Fibroblast of pulmonary artery (primary cell): ENCODE data around the gene DSTYK.
"Not testable (repeated sequence)": the region's sequence is repeated elsewhere in the genome, so short reads cannot be mapped to it uniquely, and the experiment has no call there.

ENCODE experiments used
- DNase-seq: peaks from one replicate; pipeline ENCODE4 v3.0.0-alpha.2; 2010; ENCODE audit warnings: low read depth
- H3K4me3 ChIP-seq: replicated peaks from 2 replicates; pipeline ENCODE4 v1.5.1; 2011; ENCODE audit warnings: low read depth, mild to moderate bottlenecking, control low read depth, low read length, moderate library complexity
- TF ChIP-seq, protein P1 (sequence below): IDR thresholded peaks from 2 replicates; pipeline ENCODE4 v1.5.1; 2011; ENCODE audit warnings: mild to moderate bottlenecking, control low read depth, low read length, inconsistent platforms; ENCODE audit errors: missing control alignments

DSTYK gene

DNA sequence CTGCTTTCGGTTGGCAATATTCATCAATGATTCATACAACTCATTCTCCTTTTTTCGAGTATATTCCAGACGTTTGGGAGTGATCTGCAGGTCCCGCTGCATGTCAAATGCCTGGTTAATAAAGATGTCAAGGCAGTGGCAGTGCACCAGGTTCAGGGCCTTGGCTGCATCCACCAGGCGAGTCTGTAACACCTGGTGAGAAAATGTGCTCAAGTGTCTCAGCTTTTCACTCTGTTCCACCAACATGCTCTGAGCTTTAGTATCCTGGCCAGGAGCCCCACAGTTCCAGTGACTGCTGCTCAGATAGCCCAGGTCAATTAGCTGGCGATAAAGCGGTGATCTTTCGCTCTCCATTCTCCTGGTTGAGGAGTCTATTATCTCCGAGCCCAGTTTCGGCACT lies 42.3 kb downstream of the DSTYK start:
- H3K4me3 ChIP-seq: no peak overlapping the region
- DNase-seq: no peak
- TF ChIP-seq, protein P1, sequence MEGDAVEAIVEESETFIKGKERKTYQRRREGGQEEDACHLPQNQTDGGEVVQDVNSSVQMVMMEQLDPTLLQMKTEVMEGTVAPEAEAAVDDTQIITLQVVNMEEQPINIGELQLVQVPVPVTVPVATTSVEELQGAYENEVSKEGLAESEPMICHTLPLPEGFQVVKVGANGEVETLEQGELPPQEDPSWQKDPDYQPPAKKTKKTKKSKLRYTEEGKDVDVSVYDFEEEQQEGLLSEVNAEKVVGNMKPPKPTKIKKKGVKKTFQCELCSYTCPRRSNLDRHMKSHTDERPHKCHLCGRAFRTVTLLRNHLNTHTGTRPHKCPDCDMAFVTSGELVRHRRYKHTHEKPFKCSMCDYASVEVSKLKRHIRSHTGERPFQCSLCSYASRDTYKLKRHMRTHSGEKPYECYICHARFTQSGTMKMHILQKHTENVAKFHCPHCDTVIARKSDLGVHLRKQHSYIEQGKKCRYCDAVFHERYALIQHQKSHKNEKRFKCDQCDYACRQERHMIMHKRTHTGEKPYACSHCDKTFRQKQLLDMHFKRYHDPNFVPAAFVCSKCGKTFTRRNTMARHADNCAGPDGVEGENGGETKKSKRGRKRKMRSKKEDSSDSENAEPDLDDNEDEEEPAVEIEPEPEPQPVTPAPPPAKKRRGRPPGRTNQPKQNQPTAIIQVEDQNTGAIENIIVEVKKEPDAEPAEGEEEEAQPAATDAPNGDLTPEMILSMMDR: no peak

DNA sequence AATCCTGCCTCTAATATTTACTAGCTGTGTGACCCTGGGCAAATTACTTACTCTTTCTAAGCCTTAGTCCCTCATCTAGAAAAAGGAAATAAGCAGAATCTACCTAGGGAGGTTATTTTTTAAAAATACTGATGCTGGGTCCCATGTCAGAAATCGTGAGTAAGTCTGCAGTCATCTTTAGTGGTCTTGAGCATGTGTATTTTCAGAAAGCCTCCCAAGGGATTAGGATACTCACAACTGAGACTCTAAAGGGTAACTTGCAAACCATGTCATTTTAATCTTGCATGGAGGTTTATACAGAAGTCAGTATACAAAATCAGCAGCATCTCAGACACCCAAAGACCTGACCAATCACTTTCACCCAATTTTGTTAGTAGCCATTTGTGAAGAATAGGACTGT lies 43.2 kb downstream of the DSTYK start:
- no peak overlapping the region for H3K4me3 ChIP-seq
- TF ChIP-seq, protein P1: no peak
- DNase-seq: no peak

DNA sequence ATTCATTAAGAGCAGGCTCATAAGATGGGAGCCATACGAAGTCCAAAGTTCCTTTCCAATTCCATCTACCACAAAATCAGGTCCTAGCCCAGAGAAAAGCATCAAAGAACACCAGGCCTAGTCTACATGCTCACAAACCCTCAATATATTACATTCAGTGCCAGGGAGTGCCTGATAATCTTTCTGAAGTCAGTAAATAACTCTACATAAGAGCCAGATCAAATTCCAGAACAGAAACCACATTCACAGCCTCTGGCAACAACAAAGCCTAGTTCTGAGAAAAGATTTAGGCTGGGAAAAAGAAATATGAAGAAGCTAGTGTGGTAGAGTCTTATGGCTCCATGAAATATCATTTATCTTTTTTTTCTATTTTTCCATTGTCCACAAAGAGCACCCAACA lies 49.2 kb downstream of the DSTYK start:
- TF ChIP-seq, protein P1: no peak
- DNase-seq: no peak
- H3K4me3 ChIP-seq: no peak overlapping the region

DNA sequence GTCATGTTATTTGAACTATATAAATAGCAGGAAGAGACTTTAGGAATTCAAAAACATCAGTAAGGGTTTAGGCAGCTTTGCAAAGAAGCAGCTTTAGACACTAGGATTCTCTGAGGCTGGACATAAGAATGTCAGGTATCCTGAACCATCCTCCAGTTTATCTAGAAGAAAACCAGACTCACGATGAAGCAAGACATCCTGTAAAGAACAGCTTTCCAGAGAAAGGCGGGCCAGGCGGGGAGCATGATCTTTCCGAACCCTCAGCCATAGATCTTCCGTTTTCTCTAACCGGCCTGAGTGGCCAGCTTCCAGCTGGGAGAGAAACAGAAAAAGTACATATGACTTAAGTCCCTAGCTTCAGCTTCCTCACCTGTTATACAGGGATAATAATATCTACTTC lies 50.4 kb downstream of the DSTYK start:
- no peak for DNase-seq
- TF ChIP-seq, protein P1: no peak

DNA sequence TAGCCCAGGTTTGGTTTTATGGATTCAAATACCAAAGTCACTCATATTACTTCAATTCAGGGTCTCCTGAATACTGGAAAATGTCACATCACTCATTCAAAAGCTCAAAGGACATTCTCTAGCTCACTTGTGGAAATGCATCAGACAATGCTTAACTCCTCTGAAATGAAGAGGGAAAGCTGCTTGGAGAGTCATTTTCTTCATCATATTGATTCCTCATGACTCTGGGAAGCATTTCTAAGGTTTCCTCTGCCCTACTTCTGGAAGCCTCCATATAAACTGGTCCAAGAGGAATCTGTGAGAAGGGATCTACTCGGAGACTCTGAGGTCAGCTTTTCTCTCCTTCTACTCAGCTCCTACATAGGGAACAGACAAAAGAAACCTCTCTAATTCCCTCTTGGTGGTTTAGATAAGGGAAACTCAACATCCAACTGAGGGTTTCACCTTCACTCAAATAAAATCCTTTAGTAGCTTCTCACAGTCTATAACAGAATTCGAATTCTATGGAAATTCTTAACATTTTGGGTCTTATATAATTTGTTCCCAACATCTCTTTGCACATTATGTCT lies 53.4 kb downstream of the DSTYK start:
- no peak overlapping the region for H3K4me3 ChIP-seq
- TF ChIP-seq, protein P1: no peak
- no peak for DNase-seq

More for the DNA sequence above, 50.4 kb downstream of the DSTYK start:
- no peak overlapping the region for H3K4me3 ChIP-seq

DNA sequence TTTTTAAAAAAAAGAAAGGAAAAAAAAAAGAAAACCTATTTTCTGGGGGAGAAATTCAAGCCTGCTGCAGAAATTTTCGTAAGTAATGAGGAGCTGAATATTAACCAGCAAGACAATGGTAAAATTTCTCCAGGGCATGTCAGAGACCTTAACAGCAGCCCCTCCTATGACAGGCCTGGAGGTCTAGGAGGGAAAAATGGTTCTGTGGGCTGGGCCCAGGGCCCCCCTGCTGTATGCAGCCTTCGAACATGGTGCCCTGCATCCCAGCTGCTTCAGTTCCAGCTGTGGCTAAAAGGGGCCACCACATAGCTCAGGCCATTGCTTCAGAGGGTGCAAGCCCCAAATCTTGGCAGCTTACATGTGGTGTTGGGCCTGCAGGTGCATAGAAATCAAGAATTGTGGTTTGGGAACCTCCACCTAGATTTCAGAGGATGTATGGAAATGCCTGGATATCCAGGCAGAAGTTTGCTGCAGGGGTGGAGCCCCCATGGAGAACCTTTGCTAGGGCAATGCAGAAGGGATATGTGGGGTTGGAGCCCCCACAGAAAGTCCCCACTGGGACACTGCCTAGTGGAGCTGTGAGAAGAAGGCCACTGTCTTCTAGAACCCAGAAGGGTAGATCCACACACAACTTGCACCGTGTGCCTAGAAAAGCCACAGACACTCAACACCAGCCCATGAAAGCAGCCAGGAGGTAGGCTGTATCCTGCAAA lies 55.7 kb downstream of the DSTYK start:
- not testable (repeated sequence) for H3K4me3 ChIP-seq, DNase-seq

DNA sequence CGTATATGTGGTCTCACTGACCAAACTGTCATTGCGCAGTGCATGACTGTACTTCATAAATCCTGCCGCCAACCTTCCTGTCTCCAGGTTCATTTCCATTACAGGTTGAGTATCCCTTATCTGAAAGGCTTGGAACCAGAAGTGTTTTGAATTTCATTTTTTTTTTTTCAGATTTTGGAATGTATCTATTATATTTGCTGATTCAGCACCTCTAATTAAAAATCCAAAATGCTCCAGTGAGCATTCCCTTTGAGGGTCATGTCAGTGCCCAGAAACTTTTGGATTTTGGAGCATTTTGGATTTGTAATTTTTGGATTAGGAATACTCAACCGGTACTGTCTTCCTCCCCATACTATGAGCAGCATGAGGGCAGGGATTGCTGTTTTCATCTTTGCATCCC lies 59.0 kb downstream of the DSTYK start:
- H3K4me3 ChIP-seq: no peak overlapping the region
- no peak for DNase-seq
- TF ChIP-seq, protein P1: no peak
